ENCODE data around the gene ACTL8. TPM values are rescaled to one million over a fixed set of nuclear protein-coding genes. Genes with fewer than 3 reads are reported as not detected.

ACTL8 gene
- total and polyA plus RNA-seq, 2 of the 4 experiments (the other 2 are of a cell fraction), result under 0.01 to 0.07 TPM

GRCh38 chr1:17711577-17711910 is 43.6 kb upstream of the ACTL8 start:
- Histone ChIP-seq H3K9ac (ENCODE audit: low read depth, low read length) (no peak overlapping the region), H3K4me3 (ENCODE audit: insufficient read depth, low read depth, low read length) (no peak overlapping the region), H3K23ac (ENCODE audit: low read depth, low read length) (no peak overlapping the region), H4K5ac (ENCODE audit: low read depth, low read length) (no peak overlapping the region), H3K4ac (ENCODE audit: low read depth, low read length) (no peak overlapping the region), H3K18ac (ENCODE audit: low read depth, low read length) (no peak overlapping the region), H2AK9ac (replicated peaks; ENCODE audit: low read depth, low read length, poor library complexity) (no peak overlapping the region), H4K8ac (ENCODE audit: low read depth in 2 of 2, low read length in 2 of 2) (no peak overlapping the region), H4K20me1 (ENCODE audit: insufficient read depth, low read length) (no peaks in the 10 kb centered on the region), H3K79me1 (ENCODE audit: low read depth in 1 of 2, low read length in 2 of 2) (no peaks in the 10 kb centered on the region), H2BK5ac (ENCODE audit: low read depth, low read length, poor library complexity, severe bottlenecking) (no peak overlapping the region), H2BK20ac (ENCODE audit: low read depth, low read length) (no peak overlapping the region), H3K9me1 (ENCODE audit: insufficient read depth, low read length) (no peaks in the 10 kb centered on the region), H3K27ac (ENCODE audit: insufficient read depth, low read length) (no peak overlapping the region), H2BK120ac (ENCODE audit: low read depth, low read length) (no peak overlapping the region), H2AFZ (replicated peaks; ENCODE audit: low read length, poor library complexity) (no peak overlapping the region), H3K14ac (replicated peaks; ENCODE audit: low read depth, low read length) (no peak overlapping the region), H2BK15ac (ENCODE audit: low read depth, low read length) (no peak overlapping the region), H3K27me3 (ENCODE audit: control insufficient read depth, insufficient read depth, low read length) (peaks cover 6% of the 10 kb centered on the region), H3K4me2 (ENCODE audit: low read depth, low read length) (no peak overlapping the region), H3K4me1 (ENCODE audit: control insufficient read depth, insufficient read depth, low read length) (no peaks in the 10 kb centered on the region), H3K9me3 (ENCODE audit: control insufficient read depth, insufficient read depth, low read length) (peaks cover 2% of the 10 kb centered on the region), H2AK5ac (ENCODE audit: low read depth, low read length) (no peak overlapping the region), H3K56ac (ENCODE audit: extremely low read depth, insufficient read depth, low read length) (no peak overlapping the region), H3K36me3 (ENCODE audit: control insufficient read depth, insufficient read depth, low read length) (no peaks in the 10 kb centered on the region), H4K91ac (ENCODE audit: insufficient read depth, low read depth, low read length) (no peak overlapping the region)
- TF ChIP-seq CHD1 (IDR thresholded peaks at IDR 0.05; ENCODE audit: low read depth, low read length), result no peak
- TF ChIP-seq RAD21 (IDR thresholded peaks at IDR 0.05; ENCODE audit: low read length), result no peak
- TF ChIP-seq CEBPB (IDR thresholded peaks at IDR 0.05; ENCODE audit: low read depth, low read length), result no peak
- peak; percentile 67 for TF ChIP-seq USF2 (IDR thresholded peaks at IDR 0.05; ENCODE audit: low read depth, low read length)
- no peak for ATAC-seq (ENCODE audit: low read depth)
- dilution Hi-C loops (cut with HindIII; ENCODE audit: low sequenced_read_pairs, unreplicated experiment) (no loop called here), in situ Hi-C loops (cut with MboI; ENCODE audit: low sequenced_read_pairs) (no loop called here), intact Hi-C loops (cut with micrococcal nuclease) (no loop called here)
- no TSS peak for BruUV-seq (replicated peaks)
- POLR2A ChIA-PET (ENCODE audit: unreplicated experiment), result no interaction called here
- no peak for DNase-seq
- CTCF ChIA-PET, result no interaction called here

Data from IMR-90 (cell line).